IMR-90 (cell line): ENCODE data around the gene SFT2D3. TPM values are rescaled to one million over a fixed set of nuclear protein-coding genes. Genes with fewer than 3 reads are reported as not detected.

Source experiments
- ATAC-seq: fragments of 200-7000 bp; cut with Tn5 transposase; 2 replicates; pipeline ENCODE4 v1.9.1; 2020; ENCODE audit warnings: low read depth, mild to moderate bottlenecking, moderate library complexity
- BruUV-seq: library from RNA; stranded (reverse); fragments of 400-500 nt; replicated peaks from 2 replicates; lab custom pipeline; 2021; lab: Mats Ljungman, UMichigan
- CTCF ChIA-PET: fragments of 300-600 bp; formaldehyde crosslinking; extraction: SDS; loops from one replicate; lab custom pipeline; 2021; ENCODE audit warnings: antibody characterized with exemption; lab: Yijun Ruan, JAX
- POLR2A ChIA-PET: fragments of 300-600 bp; sonication (Branson Sonifier 250); formaldehyde crosslinking; loops from one replicate; lab custom pipeline; 2022; ENCODE audit warnings: antibody characterized with exemption; ENCODE audit not compliant: unreplicated experiment; lab: Charles Lee
- DNase-seq: peaks from one replicate; pipeline ENCODE4 v3.0.0; 2013
- H2AFZ ChIP-seq: replicated peaks from 2 replicates; pipeline ENCODE3; 2013; ENCODE audit warnings: low read length, mild to moderate bottlenecking; ENCODE audit not compliant: poor library complexity
- H2AK5ac ChIP-seq: 2 replicates; pipeline ENCODE4 v1.6.1; 2013; ENCODE audit warnings: low read depth, low read length, inconsistent platforms
- H2AK9ac ChIP-seq: replicated peaks from 2 replicates; pipeline ENCODE3; 2013; ENCODE audit warnings: mild to moderate bottlenecking, low read depth, low read length, moderate library complexity; ENCODE audit not compliant: poor library complexity
- H2BK120ac ChIP-seq: 2 replicates; pipeline ENCODE4 v1.6.1; 2013; ENCODE audit warnings: low read depth, low read length, inconsistent platforms
- H2BK15ac ChIP-seq: 3 replicates; pipeline ENCODE4 v1.6.1; 2013; ENCODE audit warnings: low read depth, low read length, inconsistent platforms
- H2BK20ac ChIP-seq: 2 replicates; pipeline ENCODE4 v1.6.1; 2013; ENCODE audit warnings: low read depth, mild to moderate bottlenecking, inconsistent platforms, low read length, moderate library complexity
- H2BK5ac ChIP-seq: 2 replicates; pipeline ENCODE4 v1.6.1; 2013; ENCODE audit warnings: mild to moderate bottlenecking, low read depth, low read length, inconsistent platforms; ENCODE audit not compliant: poor library complexity, severe bottlenecking
- H3K14ac ChIP-seq: replicated peaks from 2 replicates; pipeline ENCODE4 v1.6.1; 2013; ENCODE audit warnings: low read depth, low read length, inconsistent platforms
- H3K18ac ChIP-seq: 2 replicates; pipeline ENCODE4 v1.6.1; 2013; ENCODE audit warnings: low read depth, low read length, control low read depth
- H3K23ac ChIP-seq: 2 replicates; pipeline ENCODE4 v1.6.1; 2013; ENCODE audit warnings: low read depth, low read length, inconsistent platforms
- H3K27ac ChIP-seq: 2 replicates; pipeline ENCODE4 v1.5.1; 2013; ENCODE audit warnings: mild to moderate bottlenecking, control low read depth, low read length; ENCODE audit not compliant: insufficient read depth
- H3K27me3 ChIP-seq: 2 replicates; pipeline ENCODE4 v1.6.1; 2013; ENCODE audit warnings: low read length; ENCODE audit not compliant: control insufficient read depth, insufficient read depth
- H3K36me3 ChIP-seq: 2 replicates; pipeline ENCODE4 v1.6.1; 2013; ENCODE audit warnings: low read length, mixed read lengths; ENCODE audit not compliant: control insufficient read depth, insufficient read depth
- H3K4ac ChIP-seq: 2 replicates; pipeline ENCODE4 v1.6.1; 2013; ENCODE audit warnings: low read depth, low read length, inconsistent platforms
- H3K4me1 ChIP-seq: 2 replicates; pipeline ENCODE4 v1.6.1; 2013; ENCODE audit warnings: low read length, mixed read lengths; ENCODE audit not compliant: control insufficient read depth, insufficient read depth
- H3K4me2 ChIP-seq: 2 replicates; pipeline ENCODE4 v1.6.1; 2013; ENCODE audit warnings: low read depth, mild to moderate bottlenecking, control low read depth, low read length, moderate library complexity
- H3K4me3 ChIP-seq: 2 replicates; pipeline ENCODE4 v1.5.1; 2013; ENCODE audit warnings: low read depth, mild to moderate bottlenecking, control low read depth, low read length, moderate library complexity; ENCODE audit not compliant: insufficient read depth
- H3K56ac ChIP-seq: 2 replicates; pipeline ENCODE4 v1.6.1; 2013; ENCODE audit warnings: low read length, inconsistent platforms; ENCODE audit not compliant: insufficient read depth; ENCODE audit errors: extremely low read depth
- H3K79me1 ChIP-seq, 2 experiments: 2 replicates each; pipeline ENCODE4 v1.6.1; 2013; ENCODE audit warnings: low read length in 2 of 2, inconsistent platforms in 1 of 2, low read depth in 1 of 2
- H3K9ac ChIP-seq: 2 replicates; pipeline ENCODE4 v1.6.1; 2013; ENCODE audit warnings: low read depth, low read length, control low read depth
- H3K9me1 ChIP-seq: 2 replicates; pipeline ENCODE4 v1.6.1; 2013; ENCODE audit warnings: low read length, inconsistent platforms; ENCODE audit not compliant: insufficient read depth
- H3K9me3 ChIP-seq: 2 replicates; pipeline ENCODE4 v1.6.1; 2013; ENCODE audit warnings: low read length; ENCODE audit not compliant: control insufficient read depth, insufficient read depth
- H4K20me1 ChIP-seq: 2 replicates; pipeline ENCODE4 v1.6.1; 2013; ENCODE audit warnings: low read length, inconsistent platforms; ENCODE audit not compliant: insufficient read depth
- H4K5ac ChIP-seq: 2 replicates; pipeline ENCODE4 v1.6.1; 2013; ENCODE audit warnings: mild to moderate bottlenecking, low read depth, low read length, control low read depth
- H4K8ac ChIP-seq, 2 experiments: 2 replicates each; pipeline ENCODE4 v1.6.1; 2013; ENCODE audit warnings: low read depth in 2 of 2, low read length in 2 of 2, control low read depth in 1 of 2, inconsistent platforms in 1 of 2
- H4K91ac ChIP-seq: 2 replicates; pipeline ENCODE4 v1.6.1; 2013; ENCODE audit warnings: low read depth, low read length, inconsistent platforms; ENCODE audit not compliant: insufficient read depth
- CEBPB ChIP-seq: IDR thresholded peaks from 2 replicates; pipeline ENCODE4 v1.6.1; 2012; ENCODE audit warnings: low read depth, low read length, improper control_type of control experiment
- MXI1 ChIP-seq: IDR thresholded peaks from 2 replicates; pipeline ENCODE4 v1.6.1; 2012; ENCODE audit warnings: low read depth, mild to moderate bottlenecking, low read length, moderate library complexity, borderline replicate concordance
- RCOR1 ChIP-seq: IDR thresholded peaks from 2 replicates; pipeline ENCODE4 v1.6.1; 2012; ENCODE audit warnings: mild to moderate bottlenecking, low read length, improper control_type of control experiment; ENCODE audit not compliant: insufficient replicate concordance
- WGBS, 2 experiments: methylation state at CpG; one replicate each; pipeline versions ENCODE4 v1.1.5 to v1.1.7; 2013; ENCODE audit warnings: missing lambda C conversion rate in 2 of 2; ENCODE audit not compliant: insufficient read length in 1 of 2; ENCODE audit errors: extremely low coverage in 2 of 2; 5-methylcytosine and 5-hydroxymethylcytosine counted together
- dilution Hi-C: fragments of 300-500 bp; cut with HindIII; formaldehyde crosslinking; loops from one replicate; pipeline ENCODE4 v1.14.3; 2018; ENCODE audit warnings: low sequenced_read_pairs; ENCODE audit not compliant: unreplicated experiment
- in situ Hi-C: fragments of 300-500 bp; cut with MboI; formaldehyde crosslinking; loops from 3 replicates; pipeline ENCODE4 v1.14.3; 2019; ENCODE audit warnings: low sequenced_read_pairs, inconsistent platforms, mixed read lengths
- intact Hi-C: fragments of 100-400 bp; cut with micrococcal nuclease; formaldehyde crosslinking; loops from 2 replicates; pipeline ENCODE4 v1.10.0; 2022
- polyA plus RNA-seq, 3 experiments: library from polyadenylated mRNA; depleted of rRNA; stranded (reverse); fragments of >200 nt; gene quantifications; 2 replicates each; pipeline ENCODE4 v1.2.3, GENCODE V29; 2012; ENCODE audit warnings: low replicate concordance in 1 of 3
- total RNA-seq: library from RNA; depleted of rRNA; stranded (reverse); fragments of >200 nt; gene quantifications from 2 replicates; pipeline ENCODE4 v1.2.3, GENCODE V29; 2012

The SFT2D3 gene
- total and polyA plus RNA-seq, 2 of the 4 experiments (the other 2 are of a cell fraction): 2.5 to 3.1 TPM

DNA sequence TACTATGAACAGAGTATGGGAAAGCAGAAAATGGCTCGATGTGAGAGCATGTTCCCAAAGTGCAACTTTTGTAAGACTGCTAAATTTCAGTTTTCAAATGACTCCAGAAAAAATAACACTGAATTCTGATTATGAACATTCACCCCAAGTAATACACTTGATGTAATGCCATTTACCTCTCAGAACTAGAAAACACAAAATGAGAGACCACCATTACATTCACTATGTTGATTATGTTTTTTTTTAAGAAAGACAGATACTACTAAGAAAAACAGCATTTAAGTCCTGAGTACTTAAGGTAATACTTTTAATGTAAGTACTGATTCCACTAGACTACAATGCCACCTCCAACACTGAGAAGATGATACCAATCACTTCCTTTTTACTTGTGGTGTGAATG, 38.5 kb downstream of the SFT2D3 start:
- Histone ChIP-seq H3K36me3 (peaks cover 5% of the 10 kb centered on the region), H3K4me1 (peaks cover 5% of the 10 kb centered on the region; the same call in 1 of the 2 replicates), H4K5ac (no peak overlapping the region), H3K27ac (no peak overlapping the region), H2BK120ac (no peak overlapping the region), H4K8ac (no peak overlapping the region), H2BK20ac (no peak overlapping the region), H3K27me3 (no peaks in the 10 kb centered on the region), H2AFZ (no peak overlapping the region), H3K79me1 (peaks cover 10 to 14% of the 10 kb centered on the region in 2 experiments; a peak in 3 of 4 replicates), H3K56ac (no peak overlapping the region), H3K14ac (no peak overlapping the region), H2AK9ac (no peak overlapping the region), H3K4ac (no peak overlapping the region), H2BK5ac (no peak overlapping the region), H2AK5ac (no peak overlapping the region), H3K9ac (no peak overlapping the region), H3K18ac (no peak overlapping the region), H2BK15ac (no peak overlapping the region), H3K23ac (no peak overlapping the region), H3K4me3 (no peak overlapping the region), H4K91ac (no peak overlapping the region), H3K9me1 (peaks cover 6% of the 10 kb centered on the region), H3K9me3 (no peaks in the 10 kb centered on the region), H4K20me1 (no peaks in the 10 kb centered on the region), H3K4me2 (no peak overlapping the region)
- intact Hi-C loops (no loop called here), in situ Hi-C loops (no loop called here), dilution Hi-C loops (no loop called here)
- POLR2A ChIA-PET: no interaction called here
- ATAC-seq: no peak
- no peak for TF ChIP-seq RCOR1
- no peak for TF ChIP-seq CEBPB
- no peak for TF ChIP-seq MXI1
- WGBS, 2 experiments: no CpG with 5 or more reads among the region's 1 CpG
- DNase-seq: no peak
- CTCF ChIA-PET: interaction anchor here (0.6 kb wide), 1 partner anchor 11 kb away, joined by 3 read pairs; no protein-coding TSS in a partner anchor
- BruUV-seq: no TSS peak
